ENCODE results near the gene KRT36.

KRT36 gene

DNA sequence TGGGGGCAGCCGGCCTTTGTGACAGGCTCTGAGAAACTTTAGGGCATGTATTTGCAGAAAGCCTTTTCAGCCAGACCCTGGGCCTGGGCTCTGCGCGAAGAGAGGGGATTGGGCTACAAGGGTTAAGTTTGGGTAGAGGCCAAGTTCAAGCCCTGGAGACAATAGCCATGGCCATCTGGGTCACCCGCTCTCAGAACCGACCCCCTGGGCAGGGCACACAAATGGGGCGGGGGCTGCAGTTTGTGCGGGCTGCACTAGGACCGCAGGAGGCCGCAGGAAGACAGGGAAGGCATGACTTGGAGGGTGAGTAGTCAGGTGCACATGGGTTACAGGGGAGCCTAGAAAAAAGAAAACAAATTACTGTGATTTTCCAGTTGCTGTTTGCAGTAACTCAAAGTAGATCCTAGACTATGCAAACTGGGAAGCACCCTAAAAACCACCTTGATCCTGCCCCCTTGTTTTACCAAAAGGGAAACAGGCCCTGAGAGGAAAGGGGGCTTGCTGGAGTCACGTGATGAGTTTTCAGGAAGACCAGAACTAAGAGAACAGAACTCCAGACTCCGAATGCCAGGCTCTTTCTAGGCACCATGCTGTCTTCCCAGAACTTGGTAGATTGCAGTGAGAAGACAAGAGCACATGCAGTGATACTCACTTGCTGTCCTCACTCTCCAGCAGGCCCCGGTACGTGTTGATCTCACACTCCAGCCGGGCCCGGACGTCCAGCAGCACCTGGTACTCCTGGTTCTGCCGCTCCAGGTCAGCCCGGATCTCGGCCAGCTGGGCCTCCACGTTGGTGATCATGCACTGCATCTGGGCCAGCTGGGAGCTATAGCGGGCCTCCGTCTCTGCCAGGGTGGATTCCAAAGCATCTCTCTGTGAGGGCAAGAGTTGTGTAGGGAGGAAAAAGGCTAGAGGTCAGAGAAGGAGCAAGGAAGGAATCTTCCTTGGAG lies 12.6 kb downstream of the KRT36 start:
- DNase-seq (ENCODE audit: low spot score) = no peak

DNA sequence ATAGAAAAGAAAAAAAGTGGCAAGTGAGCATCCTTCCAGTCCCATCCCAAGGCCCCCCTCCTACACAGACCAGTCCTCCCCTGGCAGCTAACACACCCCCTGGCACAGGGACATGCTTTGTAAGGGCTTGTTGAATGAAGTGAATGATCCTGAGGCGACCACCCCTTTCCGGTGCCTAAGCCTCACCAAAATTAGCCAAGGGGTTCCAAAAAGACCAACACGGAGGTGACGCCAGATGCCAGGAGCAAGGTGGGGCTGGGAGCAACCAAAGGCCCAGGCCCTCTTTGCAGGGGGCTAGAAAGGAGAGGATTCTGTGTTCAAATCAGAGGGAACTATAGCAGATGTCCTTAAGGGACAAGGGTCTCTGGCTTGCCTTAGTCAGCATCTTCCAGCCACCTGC lies 14.3 kb downstream of the KRT36 start:
- no peak for DNase-seq (ENCODE audit: low spot score)

DNA sequence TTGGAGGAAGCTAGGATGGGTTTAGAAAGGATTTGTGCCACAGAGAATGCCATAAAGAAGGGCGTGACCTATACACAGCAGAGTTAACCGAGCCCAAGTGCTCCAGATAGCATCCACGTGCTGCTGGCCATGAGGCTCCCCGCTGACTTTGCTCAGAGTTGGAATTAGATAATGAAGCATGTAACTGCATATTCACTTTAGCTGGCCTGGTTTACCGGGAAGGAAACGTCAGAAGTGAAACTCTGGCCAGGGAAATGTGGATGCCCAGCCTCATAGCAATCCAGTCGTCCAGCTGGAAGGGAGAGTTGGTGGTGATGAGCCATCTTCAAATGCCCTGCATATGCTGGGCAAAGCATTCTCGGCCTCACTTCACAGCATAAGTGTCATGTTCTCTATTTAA lies 14.8 kb downstream of the KRT36 start:
- no peak for DNase-seq (ENCODE audit: low spot score)

DNA sequence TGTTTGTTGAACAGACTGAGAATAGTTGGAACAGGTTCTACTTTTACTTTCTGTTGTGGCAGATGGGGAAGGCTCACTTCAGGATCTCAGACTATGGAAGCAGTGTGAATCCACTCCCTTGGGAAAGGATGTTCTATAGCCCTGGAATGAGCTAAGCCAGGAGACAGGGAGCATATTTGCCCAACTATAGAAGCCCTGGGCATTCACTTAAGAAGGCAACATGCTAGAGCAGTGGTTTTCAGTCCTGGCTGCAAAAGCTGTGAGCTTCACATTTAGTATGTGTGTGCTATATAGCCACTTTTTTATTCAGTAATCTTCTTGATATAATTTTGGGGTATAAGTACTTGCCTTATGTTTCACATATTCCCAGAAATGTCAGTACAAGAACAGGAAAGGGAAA lies 21.4 kb downstream of the KRT36 start:
- DNase-seq (ENCODE audit: low spot score) = no peak

DNA sequence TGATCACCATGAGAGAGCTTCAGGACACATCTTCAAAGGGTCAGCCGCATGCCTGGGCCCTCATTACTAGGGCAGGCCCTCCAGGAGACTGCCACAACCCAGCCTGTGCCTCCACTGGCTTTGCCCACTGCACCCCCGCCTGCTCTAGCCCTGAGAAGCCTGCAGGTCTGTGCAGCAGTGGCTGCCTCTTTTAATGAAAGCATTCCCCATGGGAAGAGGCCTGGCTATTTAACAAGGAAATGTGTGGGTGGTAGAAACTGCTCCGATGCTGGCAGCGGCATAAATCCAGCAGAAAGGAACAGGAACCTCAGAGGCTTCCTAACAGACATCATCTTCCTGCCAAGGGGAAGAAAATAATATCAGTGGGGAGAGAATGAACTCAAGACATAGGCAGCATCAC lies 22.1 kb downstream of the KRT36 start:
- DNase-seq (ENCODE audit: low spot score) = no peak

DNA sequence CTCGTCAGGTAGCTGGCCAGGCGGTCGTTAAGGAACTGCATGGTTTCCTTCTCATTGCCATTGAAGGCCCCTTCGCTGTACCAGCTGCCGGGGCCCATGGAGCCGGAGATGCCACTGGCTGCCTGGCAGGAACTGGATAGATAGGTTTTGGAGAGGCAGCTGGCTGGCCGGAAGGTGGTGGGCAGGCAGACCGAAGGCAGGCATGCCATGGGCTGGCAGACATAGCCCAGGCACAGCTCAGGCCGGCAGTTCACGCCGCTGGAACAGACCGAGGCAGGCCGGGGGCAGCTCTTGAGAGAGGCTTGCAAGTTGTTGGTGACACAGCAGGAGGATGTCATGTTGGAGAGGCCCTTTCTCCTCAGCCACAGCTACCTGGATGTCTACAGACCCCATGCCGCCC lies 22.7 kb downstream of the KRT36 start, which contains the start of gene KRT32:
KRT32 (minus strand) TSS at position 399 of the 400 bp plus-strand sequence; CDS start at position 338, 61 bp downstream.
- no peak for DNase-seq (ENCODE audit: low spot score)

DNA sequence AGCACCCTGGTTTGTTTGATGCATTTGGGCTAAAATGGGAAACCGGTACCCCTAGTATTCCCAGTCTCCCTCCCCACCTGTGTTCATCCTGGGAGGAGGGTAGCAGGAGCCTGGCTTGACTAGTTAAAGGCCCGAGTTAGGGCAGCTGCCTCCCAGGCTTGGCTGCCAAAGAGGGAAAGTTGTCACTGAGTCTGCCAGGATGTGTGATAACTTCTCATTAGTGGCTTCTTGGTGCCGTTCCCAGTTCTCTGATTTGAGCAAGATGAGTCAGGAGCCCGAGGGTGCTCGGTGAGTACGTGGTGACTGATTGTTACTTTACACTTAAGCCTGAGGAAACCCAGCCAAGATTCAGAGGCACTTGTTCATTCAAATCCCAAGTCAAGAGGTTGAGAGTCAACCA lies 25.0 kb downstream of the KRT36 start:
- no peak for DNase-seq (ENCODE audit: low spot score)

DNA sequence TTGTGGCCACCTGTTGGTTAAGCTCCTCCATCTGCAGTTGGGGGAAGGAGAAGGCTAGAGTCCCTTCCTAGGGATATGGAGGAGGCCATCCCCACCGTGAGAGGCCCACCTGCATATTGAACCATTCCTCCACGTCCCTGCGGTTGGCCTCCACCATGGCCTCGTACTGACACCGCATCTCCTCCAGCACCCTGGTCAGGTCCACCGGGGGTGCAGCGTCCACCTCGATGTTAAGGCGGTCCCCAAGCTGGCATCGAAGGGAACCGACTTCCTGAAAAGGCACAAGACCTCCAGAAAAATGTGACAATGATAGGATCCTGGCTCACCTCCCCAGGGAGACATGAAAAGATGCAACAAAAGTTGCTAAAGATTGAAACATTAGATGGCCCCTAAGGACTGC lies 25.5 kb downstream of the KRT36 start:
- no peak for DNase-seq (ENCODE audit: low spot score)

DNA sequence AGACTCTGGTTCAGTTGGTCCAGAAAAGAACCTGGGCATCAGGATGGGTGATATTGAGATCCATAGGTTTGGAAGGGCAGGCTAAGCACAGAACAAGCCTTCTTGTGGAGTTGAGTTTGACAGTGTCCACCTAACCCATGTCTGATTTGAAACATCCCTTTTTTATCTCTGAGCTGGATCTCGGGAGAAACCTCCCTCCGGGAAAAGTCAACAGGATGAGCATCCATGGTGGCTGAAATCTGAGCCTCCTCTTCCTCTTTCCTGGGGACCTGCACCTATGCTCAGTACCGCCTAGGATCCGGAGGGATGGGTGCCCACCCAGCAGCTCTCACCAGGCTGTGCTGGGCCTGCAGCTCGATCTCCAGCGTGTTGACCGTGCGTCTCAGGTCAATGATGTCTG lies 26.0 kb downstream of the KRT36 start:
- DNase-seq (ENCODE audit: low spot score) = no peak

DNA sequence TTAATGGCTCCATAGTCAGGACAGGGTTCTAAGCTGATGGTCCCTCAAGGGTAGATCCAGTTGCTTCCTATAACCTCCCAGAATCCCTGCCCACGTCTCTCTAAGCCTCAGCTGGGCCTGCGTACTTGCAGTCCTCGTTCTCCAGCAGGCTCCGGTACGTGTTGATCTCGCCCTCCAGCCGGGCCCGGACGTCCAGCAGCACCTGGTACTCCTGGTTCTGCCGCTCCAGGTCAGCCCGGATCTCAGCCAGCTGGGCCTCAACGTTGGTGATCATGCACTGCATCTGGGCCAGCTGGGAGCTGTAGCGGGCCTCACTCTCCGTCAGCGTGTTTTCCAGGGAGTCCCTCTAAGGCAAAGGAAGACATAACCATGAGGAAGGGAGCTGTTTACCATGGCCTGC lies 27.0 kb downstream of the KRT36 start:
- no peak for DNase-seq (ENCODE audit: low spot score)

DNA sequence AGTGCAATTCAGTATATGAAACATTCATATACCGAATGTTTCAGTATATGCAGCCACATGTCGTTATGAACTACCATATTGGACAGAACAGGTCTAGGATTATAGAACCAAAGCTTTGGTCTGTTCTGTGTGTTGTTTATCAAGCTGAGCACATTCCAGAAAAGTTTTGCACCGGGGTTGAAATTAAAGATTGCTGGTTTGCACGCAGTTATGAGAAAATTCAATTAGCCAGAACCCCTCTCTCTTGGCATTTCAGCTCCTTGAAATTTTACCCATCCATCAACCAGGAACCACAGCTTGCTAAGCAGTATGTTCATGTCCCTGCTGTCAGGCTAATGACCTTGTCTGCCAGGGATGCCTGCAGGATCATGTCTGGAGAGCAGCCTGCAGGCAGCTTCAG lies 32.0 kb downstream of the KRT36 start:
- DNase-seq (ENCODE audit: low spot score) = no peak

DNA sequence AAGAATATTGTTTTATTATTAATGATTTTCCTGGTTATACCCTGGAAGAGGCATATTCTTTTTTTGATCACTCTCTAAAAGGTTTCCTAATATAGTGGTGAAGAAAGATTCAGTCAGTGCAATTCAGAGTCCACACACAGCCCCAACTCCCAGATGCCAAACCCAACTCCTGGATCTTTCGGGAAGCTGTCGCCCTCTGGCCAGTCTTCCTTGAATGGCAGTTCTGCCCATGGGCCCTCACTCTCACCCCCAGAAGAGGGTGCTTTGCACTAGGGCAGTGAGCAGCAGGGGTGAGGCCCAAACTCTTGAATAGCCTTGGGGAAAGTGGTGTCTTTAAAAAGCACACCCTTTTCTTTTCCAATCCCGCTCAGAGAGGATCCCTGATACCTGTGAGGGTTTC lies 33.5 kb downstream of the KRT36 start:
- DNase-seq (ENCODE audit: low spot score) = no peak

DNA sequence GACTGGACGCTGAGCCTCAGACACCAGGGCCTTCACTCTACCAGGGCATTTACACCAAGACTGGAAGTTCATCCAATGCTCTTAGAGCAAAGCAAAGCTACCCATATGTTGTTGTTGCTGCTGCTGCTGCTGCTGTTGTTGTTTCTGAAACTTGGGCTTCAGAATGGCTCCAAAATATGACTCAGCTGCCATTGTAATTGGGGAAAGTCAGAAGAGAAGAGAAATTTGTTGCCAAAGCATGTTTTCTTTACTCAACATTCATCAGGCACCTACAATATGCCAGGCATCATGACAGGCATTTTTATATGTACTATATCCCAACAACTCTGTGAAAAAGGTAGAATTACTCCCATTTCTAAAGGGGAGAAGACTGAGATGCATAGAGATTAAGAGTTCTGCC lies 34.5 kb downstream of the KRT36 start:
- DNase-seq (ENCODE audit: low spot score) = no peak

DNA sequence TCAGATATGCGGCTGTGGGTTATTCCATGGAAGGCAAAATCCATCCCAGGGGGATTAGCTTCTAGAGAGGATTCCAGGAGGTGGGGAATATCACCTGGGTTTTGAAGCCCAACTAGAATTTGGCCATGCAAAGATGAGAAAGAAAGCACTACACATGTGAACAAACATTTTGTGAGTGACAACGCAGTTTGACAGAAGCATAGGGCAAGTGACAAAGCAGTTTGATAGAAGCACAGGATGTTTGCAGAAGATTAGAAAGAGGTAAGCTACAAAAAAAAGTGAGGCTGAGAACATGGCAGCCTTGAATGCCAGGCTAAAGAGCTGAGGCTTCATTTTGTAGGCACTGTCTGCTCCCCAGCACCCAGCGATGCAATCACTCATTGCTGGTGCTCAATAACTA lies 36.6 kb downstream of the KRT36 start:
- no peak for DNase-seq (ENCODE audit: low spot score)

DNA sequence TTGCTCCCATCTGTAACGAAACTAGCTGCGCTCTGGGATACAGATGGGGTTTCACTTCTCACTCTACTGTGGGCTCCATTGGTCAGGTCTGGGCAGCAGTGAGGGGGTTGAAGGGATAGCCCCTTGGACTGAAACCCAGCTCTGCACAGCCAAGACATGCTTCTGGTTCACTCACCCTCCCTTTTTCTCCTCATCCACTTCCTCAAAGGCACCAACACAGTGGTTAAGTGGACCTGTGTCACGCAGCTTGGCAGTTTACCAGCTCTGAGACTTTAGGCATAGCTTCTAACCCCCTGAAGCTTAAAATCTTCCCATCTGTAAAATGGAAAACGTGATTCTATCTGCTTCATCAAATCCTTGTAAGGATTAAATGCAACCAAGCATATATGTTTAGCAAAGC lies 37.4 kb downstream of the KRT36 start:
- no peak for DNase-seq (ENCODE audit: low spot score)

DNA sequence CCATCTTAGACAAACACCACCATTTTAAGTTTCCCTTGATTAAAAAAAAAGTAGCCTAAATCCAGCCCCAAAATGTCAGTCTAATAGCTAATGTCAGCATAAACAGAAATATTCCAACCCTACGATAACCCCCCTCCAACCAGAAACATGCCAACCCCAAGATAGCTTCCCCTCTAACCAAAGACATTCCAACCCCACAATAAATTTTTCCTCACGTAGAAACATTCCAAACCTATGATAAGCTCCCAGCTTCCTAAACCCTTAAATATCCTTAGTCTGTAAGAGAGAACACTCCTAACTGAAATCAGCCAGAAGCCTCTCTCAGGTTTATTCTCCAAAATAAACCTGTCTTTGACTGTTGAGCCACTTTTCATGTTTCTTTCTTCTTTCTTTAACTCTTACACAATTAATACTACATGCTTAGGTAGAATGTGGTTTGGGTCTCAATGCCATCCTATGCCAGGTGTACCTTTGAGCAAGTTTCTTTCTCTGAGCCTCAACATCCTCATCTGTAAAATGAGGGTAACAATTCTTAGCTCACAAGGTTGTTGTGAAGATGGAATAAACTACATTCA lies 38.5 kb downstream of the KRT36 start:
- no peak for DNase-seq (ENCODE audit: low spot score)

DNA sequence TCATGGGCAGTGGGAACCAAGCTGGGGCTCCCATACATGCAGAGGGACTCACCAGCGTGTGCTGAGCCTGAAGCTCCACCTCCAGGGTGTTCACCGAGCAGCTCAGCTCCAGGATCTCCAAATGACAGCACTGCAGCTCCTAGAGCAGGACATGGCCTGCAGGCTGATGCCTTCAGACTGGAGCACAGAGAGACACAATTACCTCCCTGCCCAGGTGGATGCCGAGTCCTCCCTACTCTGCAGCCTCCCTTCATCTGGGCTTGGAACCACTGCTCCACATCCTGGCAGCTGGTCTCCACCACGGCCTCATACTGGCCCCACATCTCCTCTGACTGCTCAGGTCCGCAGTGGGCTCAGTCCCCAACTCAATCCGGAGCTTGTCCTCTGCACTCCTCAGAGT lies 40.7 kb downstream of the KRT36 start:
- DNase-seq (ENCODE audit: low spot score) = no peak

DNA sequence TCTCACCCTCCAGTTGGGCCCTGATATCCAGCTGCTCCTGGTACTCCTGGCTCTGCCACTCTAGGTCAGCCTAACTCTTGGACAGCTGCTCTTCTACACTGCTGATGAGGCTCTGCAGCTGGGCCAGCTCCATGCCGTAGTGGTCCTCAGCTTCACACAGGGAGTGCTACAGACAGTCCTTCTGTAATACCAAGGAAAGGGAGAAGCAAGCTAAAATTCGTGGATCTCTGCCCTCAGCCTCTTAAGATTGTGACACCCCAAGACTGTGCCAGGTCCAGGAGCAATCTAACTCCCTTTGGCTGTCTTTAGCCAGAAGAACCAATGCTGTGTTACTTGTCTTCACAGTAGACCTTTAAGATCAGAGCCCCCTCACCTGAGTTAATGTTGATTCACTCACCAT lies 41.2 kb downstream of the KRT36 start:
- no peak for DNase-seq (ENCODE audit: low spot score)

DNA sequence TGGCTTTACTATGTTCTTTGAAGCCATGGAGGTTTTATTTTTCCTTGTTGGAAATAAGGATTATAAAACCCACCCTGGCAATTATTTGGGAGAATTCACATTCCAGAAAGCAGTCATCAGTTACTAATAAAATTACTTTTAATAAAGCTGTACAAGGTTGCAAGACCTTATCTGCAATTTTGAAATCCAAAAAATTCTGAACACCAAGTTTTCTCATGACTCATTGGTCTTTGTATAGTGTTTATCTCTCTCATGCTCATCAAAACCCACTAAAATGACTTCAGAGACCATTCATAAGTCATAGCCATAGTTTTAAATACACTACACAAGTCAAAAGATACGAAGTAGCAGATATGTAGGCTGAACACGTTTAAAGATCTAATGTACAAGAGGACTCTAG lies 42.9 kb downstream of the KRT36 start:
- DNase-seq (ENCODE audit: low spot score) = peak; percentile 67

DNA sequence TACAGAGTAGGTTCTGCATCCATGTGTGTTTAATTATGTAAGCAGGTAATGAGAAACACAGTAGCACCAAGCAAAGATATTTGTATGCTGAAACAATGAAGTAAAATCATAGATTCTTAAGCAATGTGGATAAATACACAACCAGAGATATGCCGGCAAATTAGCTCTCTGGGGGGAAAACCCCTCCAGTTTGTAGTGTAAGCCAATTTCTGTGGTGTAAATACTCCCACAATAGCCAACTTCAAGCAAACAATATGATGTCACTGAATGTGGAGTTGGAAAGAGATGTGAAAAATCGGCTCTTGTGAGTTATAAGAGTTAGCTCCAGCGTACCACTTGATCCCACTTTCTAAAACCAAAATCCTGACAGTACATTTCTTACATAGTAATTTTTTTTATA lies 45.1 kb downstream of the KRT36 start:
- no peak for DNase-seq (ENCODE audit: low spot score)

DNA sequence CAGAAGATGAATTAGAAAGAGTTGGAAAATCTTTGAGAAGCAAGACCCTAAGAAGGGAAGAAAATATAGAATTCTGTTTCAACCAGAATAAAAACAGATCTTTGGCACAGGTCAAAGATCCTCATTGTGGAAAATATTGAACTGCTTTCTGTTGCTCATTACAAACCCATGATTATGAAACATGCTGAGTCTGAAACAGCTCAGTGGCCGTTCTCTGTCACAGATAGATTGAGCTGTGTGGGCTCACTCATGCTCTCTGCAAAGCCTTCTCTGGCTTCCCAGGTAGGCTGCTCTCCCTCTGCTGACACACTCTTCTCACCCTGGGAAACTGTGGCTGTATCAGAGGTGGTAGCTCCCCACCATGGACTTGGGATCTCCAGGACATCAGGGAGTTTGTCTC lies 45.5 kb downstream of the KRT36 start:
- no peak for DNase-seq (ENCODE audit: low spot score)

DNA sequence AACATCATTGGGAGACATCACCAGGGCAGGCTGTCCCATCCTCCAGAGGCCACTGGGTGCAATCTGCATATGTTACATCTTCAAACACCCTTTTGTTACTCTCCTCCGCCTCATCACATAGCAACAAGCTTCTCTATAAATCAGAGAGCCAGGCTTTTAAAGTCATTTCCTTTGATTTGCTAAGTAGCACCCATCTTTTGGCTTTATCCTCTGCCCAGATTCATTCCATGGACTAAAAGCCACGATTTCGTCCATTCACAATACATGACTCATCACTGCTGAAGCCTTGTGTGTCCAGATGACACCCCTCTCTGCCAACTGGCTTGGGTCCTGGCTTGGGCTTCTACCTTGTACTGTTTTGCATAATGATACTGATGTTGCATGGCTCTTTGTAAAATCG lies 47.0 kb downstream of the KRT36 start:
- DNase-seq (ENCODE audit: low spot score) = peak; percentile 56

DNA sequence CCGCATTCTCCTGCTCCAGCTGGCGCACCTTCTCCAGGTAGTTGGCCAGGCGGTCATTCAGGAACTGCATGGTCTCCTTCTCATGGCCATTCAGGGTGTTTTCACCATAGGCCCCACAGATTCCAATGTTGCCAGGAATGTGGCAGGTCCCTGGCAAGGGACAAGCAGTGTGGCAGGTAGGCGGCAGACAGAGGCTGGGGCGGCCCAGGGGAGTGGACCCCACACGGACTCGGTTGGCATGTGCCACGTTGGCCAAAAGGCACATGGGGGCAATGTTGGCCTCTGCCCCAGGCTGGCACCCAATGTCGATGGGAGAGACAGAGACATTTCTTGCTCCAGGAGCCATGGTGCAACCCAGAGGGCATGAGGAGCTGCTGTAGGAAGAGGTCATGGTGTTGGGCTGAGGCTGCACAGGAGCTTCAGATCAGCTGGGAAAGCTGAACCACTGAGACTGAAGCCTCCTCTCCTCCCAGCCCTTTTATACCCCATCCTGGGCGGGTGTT lies 49.1 kb downstream of the KRT36 start, which contains the start of gene KRT38:
KRT38 (minus strand) TSS at position 453 of the 503 bp plus-strand sequence; CDS start at position 391, 62 bp downstream.
- no peak for DNase-seq (ENCODE audit: low spot score)

Measured in hepatic stellate cell (primary cell).